GM18517 (cell line): ENCODE results near the gene CLK2.
"Not testable (repeated sequence)": the region's sequence is repeated elsewhere in the genome, so short reads cannot be mapped to it uniquely, and the experiment has no call there.

Experiments
- ATAC-seq: cut with Tn5 transposase; IDR thresholded peaks from one replicate; pipeline ENCODE4 v1.9.1; 2021; ENCODE audit warnings: mild to moderate bottlenecking, moderate library complexity; ENCODE audit not compliant: unreplicated experiment

CLK2 gene

DNA sequence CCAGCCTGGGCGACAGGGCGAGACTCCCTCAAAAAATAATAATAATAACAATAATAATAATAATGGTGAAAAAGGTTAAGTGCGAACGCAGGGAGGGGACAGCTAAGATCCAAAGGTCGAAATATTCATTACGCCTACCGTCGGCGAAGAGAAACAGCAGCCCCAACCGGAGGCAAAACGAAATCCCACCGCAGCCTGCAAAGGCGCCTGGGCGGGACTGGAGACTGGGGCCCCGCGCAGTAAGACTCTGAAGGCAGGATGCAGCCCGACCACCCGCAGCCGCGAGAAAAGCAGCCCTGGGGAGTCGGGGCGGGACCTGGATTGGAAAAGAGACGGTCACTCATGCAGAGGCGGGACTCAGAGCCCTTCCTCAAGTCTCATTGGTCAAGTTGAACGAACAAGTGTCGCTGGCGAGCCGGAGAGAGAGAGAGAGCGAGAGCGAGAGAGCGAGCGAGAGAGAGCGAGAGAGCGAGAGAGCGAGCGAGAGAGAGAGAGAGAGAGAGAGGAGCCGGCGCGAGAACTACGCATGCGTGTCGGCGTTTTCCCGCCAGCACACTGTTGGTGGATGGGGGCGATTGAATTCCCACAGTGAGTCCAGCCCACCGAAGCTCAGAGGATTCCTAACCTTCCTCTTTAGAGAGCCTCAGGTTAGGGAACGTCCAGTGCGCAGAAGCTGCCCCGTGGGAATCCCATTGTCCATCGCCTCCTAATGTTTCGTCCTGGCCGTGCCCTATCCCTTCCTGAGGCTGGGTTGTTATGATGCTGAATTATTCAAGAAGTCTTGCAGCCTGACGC is 28.7 kb downstream of the CLK2 start:
- ATAC-seq, result peak; percentile 85

DNA sequence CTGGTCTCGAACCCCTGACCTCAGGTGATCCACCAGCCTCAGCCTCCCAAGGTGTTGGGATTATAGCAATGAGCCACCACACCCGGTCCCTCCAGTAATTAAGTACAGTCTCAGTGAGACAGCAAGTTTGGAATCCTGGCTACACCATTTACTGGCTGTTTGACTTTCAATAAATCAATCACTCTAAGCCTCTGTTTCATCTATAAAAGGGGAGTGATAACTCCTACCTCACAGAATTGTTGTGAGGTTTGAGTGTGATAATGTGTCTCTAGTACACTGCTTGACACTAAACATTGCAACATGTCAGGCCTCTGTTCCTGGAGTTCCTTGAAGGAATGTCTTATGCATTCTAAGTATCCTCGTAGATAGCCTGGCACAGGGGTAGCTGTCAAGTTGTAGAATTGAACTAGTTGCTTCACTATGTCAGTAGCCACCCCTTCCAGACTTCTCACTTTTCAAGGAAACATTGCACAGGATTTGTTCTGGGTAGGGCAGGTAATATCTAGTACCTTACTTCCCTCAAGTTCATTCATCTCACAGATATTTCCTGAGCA is 30.4 kb downstream of the CLK2 start:
- no peak for ATAC-seq

DNA sequence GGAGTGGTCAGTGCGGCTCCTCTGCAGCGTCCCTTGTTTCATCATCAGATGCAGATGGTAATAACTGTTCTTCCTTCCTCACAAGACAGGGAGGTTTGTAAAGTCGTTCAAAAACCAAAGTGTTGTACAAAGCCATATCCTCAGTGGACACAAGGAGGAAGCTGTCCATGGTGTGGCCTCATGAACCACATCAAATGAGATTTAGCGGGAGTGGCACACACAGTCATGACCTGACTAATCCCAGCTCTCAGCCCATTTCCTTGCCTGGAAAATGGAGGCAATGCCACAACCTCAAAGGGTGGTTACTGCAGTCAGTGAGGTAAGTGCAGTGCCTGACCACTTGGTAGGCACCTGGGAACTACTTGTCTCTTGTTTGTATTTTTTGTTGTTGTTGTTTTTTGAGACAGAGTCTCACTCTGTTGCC is 31.5 kb downstream of the CLK2 start:
- ATAC-seq, result no peak

DNA sequence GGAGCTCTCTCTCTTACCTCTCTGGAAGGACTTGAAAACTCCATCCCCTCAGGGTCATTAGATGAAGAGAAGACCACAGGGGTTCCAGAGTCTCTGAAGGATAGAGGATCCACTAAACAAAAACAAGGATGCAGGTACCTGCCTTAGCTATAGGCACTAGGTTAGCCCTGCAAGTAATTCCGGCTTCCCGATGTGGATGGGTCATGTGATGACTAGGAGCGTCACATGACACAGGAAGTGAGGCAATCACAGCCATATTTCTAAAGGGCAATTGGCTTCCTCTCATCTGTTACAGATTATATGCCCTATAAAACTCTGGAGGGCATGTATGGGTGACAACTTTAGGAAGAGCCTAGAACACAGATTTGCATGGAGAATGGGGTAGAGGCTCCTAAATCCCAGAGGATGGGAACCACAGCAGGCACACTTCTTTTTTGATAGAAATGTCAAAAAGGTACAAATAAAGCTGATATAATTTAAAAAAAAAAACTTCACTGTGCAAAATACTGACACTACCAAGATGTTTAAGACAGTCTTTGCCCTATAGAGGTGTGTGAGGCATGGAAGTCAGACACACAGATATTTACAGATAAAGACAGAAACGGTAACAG is 32.1 kb downstream of the CLK2 start:
- no peak for ATAC-seq

DNA sequence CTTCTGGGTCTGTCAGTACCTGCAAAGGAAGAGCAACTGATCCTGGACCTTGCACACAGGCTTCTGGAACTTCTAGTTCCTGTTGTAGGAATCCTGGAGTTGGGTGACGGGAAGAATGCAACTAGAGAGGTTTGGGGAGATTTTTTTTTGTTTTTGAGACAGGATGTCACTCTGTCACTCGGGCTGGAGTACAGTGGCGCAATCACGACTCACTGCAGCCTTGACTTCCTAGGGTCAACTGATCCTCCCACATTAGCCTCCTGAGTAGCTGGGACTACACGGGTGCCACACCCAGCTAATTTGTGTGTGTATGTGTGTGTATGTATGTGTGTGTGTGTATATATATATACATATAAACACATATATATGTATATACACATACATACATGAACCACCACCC is 36.9 kb downstream of the CLK2 start:
- ATAC-seq, result no peak

DNA sequence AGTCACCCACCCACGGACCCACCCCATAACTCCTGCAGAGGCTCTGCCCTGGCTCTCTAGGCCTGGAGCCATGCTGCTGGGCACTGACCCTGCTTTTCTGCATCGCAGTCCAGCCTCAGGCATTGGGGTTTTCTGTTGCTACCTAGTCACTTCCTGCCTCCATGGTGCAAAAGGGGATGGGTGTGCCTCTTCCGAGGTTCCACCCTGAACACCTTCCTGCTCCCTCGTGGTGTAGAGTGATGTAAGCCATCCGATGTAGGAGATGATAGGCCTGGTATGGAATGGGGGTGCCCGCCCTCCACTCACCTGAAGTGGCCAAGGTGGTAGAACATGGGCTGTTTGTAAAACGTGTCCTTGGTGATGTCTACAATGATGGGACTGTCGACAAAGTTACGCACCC is 37.9 kb downstream of the CLK2 start:
- not testable (repeated sequence) for ATAC-seq

DNA sequence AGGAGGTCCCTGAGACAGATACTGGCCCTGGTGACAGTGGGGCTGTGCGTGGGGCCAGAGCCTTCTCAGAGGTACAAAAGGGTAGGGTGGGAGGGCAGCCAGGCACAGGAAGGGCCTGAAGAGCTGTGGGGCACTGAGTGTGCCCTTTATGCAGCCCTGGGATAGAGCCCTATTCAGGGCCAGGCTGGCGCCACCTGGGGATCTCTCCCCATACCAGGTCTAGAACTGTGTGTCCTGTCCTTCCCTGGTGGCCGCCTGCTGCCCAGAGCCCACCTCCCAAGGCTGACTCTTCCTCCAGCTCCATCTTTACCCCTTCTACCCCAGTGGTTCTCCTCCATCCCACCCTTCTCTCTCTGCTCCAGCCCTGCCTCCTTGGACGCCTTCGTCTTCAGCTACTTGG is 39.8 kb downstream of the CLK2 start:
- not testable (repeated sequence) for ATAC-seq

DNA sequence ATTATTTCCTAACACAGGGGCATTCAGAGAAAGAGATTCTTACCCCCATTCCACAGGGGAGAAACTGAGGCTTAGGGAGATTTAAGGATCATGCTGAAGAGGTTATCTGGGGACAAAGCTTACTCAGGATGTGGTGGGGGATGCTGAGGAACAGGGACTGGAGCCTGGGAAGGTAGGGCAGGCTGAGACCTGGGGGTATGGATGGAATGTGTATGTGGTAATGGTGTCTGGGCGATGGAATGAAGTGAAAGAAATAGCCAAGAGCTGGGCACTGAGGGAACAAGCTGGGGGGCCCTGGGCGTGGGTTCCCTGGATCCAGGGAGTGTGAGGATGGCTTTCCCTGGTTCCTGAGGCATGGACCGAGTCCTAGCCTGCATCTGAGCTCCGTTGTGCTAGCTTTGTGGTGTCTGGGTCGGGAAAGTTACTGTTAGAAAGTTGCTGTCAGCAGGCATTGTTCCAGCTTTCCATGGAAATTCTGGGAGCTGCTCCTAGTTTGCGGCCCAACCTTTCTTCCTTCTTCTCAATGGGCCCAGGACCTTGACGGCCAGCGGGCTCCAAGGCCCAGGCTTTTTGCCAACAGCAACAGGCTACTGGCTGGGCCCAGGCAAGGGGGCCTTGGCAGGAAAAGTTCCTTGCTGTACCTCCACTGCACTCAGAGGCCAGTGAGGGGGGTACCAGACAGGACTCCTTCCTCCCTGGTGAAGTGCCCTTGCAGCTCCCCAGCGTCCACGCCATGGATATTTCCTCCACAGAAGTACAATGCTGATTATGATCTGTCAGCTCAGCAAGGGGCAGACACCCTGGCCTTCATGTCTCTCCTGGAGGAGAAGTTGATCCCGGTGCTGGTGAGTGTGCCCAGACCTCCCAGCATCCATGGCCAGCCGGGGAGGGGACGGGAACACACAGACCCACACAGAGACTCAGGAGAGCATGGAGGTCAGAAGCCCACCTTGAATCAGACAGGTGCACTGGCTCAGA is 41.0 kb downstream of the CLK2 start:
- ATAC-seq, result not testable (repeated sequence)

DNA sequence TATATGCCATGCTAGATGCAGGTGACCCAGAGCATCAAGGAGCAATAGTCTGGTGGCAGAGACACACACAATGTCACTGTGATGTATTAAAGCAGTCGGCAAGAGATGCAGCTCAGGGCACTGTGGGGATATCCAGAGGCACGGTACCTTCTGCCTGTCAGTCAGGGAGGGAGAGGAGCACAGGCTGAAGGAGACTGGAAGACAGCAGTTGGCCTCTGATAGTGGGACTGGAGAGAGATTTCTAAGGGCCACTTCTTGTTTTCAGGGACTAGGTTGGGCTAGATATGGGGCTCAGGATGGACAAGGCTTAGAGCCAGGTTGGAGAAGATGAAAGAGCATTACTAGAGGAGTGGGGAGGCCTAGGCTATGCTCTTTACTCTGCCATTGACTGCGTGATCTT is 42.0 kb downstream of the CLK2 start:
- not testable (repeated sequence) for ATAC-seq

DNA sequence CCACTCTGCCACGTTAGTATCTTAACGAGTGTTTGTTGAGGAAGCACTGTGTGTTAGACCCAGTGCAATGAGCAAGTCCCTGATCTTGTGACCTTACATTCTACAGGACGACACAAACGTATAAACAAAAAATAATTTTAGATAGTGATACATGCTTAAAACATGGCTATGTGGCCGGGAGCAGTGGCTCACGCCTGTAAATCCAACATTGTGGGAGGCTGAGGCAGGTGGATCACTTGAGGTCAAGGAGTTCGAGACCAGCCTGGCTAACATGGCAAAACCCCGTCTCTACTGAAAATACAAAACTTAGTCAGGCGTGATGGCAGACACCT is 45.2 kb downstream of the CLK2 start:
- no peak for ATAC-seq

DNA sequence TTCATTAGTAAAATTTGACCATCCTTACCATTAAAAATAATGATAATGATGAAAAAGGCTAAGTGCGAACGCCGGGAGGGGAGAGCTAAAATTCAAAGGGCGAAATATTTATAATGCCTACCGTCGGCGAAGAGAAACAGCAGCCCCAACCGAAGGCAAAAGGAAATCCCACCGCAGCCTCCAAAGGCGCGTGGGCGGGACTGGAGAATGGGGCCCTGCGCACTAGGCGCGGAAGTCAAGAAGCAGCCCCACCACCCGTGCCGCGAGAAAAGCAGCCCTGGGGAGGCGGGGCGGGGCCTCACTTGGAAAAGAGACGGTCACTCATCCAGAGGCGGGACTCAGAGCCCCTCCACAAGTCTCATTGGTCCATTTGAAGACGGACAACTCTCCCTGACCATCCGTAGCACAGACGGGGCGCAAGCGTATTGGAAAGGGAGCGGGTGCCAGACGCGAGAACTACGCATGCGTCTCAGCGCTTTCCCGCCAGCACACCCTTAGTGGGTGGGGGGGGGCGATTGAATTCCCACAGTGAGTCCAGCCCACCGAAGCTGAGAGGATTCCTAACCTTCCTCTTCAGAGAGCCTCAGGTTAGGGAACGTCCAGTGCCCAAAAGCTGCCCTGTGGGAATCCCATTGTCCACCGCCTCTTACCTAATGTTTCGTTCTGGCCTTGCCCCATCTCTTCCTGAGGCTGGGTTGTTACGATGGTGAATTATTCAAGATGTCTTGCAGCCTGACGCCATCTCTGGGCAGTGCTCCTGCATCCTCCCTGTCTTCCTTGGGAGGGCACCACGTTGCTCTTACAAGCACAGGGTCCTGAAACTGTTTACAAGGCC is 45.8 kb downstream of the CLK2 start:
- ATAC-seq, result peak; percentile 86

DNA sequence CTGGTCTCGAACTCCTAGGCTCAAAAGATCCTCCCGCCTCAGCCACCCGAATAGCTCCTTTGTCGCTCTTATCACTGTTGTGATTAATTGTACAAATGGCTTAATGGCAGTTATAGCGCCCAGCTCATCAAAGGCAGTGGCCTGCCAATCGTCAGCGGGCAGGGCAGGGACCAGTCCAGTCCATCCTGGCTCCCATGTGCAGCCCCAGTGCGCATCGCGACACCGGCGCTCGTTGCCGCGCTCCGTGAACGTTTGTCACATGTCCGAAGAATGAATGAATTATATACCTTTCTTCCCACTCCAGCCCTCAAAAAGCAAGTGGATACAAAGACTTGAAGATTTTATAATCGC is 46.4 kb downstream of the CLK2 start:
- ATAC-seq, result peak; percentile 7

DNA sequence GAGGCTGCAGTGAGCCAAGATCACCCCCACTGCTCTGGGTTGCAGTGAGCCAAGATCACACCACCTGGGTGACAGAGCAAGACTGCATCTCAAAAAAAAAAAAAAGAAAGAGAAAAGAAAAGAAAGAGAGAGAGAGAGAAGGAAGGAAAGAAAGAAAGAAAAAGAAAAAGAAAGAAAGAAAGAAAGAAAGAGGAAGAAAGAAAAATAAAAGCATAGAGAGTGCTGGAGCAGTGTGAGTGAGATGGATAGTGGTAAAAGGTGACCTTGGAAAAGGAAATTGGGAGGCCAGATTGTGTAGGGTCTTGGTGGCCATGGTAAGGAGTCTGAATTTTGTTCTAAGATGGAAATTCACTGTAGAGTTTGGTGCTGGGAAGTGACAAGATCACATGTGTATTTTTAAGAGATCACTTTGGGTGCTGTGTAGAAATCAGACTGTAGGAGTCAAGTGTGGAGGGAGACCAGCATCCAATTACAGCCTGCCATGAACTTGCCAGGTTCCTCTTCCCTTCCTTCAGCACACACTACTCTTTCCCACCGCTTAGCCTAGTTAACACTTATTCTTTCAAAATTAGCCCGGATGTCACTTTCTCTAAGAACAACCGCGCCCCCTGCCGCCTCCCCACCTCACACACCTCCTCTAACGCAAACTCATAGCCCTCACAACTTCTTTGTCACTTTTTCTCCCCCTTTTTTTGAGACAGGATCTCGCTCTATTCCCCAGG is 47.0 kb downstream of the CLK2 start:
- ATAC-seq, result peak; percentile 41

DNA sequence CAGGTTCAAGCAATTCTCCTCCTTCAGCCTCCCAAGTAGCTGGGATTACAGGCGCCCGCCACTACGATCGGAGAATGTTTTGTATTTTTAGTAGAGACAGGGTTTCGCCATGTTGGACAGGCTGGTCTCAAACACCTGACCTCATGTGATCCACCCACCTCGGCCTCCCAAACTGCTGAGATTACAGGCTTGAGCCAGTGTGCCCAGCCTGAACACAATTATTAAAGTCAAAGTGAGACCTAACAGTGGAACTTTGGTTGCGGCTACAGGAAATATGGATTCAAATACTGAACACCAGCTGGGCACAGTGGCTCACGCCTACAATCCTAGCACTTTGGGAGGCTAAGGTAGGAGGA is 47.9 kb downstream of the CLK2 start:
- ATAC-seq, result not testable (repeated sequence)

DNA sequence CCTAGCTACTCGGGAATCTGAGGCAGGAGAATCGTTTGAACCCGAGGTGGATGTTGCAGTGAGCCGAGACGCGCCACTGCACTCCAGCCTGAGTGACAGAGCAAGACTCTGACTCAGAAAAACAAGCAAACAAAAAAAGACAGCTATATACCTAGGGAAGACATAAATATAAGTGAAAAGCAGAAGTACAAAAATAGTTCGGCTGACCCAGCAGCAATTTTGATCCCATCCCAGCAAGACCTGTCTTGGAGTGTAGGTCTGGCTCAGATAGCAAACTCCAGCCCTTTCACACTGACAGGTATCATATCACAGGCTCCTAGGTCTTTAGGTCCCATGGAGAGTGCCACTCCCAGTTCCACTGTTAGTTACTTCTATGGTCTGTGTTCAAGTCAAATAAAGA is 50.3 kb downstream of the CLK2 start:
- no peak for ATAC-seq

DNA sequence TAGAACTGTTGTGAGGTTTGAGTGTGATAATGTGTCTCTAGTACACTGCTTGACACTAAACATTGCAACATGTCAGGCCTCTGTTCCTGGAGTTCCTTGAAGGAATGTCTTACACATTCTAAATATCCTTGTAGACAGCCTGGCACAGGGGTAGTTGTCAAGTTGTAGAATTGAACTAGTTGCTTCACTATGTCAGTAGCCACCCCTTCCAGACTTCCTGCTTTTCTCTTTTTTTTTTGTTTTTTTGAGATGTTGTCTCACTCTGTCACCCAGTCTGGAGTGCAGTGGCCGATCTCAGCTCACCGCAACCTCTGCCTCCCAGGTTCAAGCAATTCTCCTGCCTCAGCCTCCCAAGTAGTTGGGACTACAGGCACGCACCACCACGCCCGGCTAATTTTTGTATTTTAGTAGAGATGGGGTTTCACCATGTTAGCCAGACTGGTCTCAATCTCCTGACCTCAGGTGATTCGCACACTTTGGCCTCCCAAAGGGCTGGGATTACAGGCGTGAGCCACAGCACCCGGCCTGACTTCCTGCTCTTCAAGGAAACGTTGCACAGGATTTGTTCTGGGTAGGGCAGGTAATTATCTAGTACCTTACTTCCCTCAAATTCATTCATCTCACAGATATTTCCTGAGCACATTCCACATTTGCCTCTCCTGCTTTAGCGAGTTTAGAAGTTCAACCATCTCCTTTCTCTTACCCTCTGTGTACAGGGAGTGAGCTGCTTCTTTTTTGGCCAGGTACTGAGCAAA is 52.9 kb downstream of the CLK2 start:
- not testable (repeated sequence) for ATAC-seq

DNA sequence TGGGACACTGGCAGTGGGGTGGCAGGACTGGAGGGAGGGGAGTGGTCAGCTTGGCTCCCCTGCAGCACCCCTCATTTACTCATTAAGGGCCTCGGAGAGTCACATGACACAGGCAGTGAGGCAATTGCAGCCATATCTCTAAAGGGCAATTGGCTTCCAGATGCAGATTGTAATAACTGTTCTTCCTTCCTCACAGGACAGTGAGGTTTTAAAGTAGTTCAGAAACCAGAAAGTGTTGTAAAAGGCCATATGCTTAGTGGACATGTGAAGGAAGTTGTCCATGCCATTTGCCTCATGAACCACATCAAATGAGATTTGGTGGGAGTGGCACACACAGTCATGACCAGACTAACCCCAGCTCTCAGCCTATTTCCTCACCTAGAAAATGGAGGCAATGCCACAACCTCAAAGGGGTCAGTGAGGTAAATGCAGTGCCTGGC is 53.7 kb downstream of the CLK2 start:
- no peak for ATAC-seq

DNA sequence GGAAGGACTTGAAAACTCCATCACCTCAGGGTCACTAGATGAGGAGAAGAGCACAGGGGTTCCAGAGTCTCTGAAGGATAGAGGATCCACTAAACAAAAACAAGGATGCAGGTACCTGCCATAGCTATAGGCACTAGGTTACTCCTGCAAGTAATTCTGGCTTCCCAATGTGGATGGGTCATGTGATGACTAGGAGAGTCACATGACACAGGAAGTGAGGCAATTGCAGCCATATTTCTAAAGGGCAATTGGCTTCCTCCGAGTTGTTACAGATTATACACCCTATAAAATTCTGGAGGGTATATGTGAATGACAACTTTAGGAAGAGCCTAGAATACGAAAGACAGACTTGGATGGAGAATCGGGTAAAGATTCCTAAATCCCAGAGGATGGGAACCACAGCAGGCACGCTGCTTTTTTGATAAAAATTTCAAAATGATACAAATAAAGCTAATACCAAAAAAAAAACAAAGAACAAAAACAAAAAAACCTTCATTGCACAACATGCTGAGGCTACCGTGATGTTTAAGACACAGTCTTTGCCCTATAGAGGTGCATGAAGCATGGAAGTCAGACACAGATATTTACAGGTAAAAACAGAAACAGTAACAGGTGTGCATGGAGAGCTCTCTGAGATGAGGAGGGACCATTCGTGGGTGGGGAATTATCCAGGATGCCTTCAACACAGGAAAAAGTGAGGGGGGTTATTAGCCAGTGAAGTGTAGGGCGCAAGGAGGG is 54.3 kb downstream of the CLK2 start:
- no peak for ATAC-seq
